HG02870 (cell line): Measurements from ENCODE around the gene TRIO.
"Not testable (repeated sequence)": the region's sequence is repeated elsewhere in the genome, so short reads cannot be mapped to it uniquely, and the experiment has no call there.

ENCODE experiments used
- ATAC-seq: cut with Tn5 transposase; IDR thresholded peaks from one replicate; pipeline ENCODE4 v1.9.1; 2021; ENCODE audit warnings: mild to moderate bottlenecking, moderate library complexity; ENCODE audit not compliant: unreplicated experiment

The TRIO gene

DNA sequence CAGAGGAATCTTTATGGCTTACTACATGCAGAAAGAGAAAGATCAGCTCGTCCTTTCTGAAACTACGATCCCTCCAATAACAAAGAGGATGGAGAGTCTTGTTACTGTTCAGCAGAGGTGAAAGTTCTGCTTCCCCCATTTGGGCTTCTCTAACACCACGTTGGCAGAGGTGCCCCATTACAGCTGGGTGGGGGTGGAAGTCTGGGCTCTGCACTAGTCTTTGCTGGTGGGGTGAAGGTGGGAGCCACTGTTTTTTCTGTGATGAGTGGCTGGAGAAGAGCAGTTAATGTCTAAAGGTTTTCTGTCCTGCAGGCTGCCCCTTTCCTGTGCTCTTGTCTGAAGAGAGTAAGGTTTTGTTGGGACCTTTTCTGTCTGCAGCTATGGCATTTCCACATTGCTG, 373.8 kb downstream of the TRIO start:
- ATAC-seq = no peak

DNA sequence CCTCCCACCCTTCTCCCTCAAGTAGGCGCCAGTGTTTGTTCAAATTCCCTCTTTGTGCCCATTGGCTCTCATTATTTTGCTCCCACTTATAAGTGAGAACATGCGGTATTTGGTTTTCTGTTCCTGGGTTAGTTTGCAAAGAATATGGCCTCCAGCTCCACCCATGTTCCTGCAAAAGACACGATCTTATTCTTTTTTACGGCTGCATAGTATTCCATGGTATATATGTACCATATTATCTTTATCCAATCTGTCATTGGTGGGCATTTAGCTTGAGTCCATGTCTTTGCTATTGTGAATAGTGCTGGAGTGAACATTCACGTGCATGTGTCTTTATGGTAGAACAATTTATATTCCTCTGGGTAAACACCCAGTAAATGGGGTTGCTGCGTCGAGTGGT, 375.5 kb downstream of the TRIO start:
- ATAC-seq = no peak

DNA sequence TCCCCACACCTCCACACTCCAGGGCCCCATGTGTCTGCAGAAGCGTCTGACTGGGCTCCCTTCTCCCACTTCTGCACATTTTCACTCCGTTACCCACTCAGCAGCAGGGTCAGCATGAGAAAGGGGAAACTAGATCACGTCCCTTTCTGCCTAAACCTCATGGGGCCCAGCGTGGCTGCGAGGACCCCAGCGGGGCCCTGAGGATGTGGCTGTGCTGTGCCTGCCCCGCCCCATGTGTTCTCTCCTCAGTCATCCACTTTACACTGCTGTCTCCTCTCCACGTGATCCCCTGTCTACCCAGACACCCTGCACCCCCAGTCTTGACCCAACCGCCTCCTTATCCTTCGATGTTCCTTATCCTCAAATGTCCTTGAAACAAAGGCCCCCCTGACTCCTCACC, 378.6 kb downstream of the TRIO start:
- ATAC-seq = no peak

DNA sequence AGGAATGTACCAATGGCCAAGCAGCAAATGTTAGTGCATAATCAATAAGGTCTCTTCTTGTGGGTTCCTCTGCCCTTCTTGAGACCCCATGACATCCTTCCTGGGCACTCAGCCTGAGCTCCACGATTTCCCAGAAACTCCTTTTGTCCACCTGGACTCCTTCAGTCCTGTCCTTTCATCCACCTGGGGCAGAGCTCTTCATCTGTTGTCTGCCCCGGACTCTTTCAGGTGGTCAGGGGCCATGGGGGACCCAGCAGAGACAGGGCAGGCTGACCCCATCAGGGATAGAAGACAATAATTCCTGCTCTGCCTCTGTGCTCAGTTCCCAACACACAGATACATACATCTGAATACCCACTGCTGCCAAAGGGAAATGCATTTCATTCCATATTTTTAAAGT, 379.6 kb downstream of the TRIO start:
- no peak for ATAC-seq

DNA sequence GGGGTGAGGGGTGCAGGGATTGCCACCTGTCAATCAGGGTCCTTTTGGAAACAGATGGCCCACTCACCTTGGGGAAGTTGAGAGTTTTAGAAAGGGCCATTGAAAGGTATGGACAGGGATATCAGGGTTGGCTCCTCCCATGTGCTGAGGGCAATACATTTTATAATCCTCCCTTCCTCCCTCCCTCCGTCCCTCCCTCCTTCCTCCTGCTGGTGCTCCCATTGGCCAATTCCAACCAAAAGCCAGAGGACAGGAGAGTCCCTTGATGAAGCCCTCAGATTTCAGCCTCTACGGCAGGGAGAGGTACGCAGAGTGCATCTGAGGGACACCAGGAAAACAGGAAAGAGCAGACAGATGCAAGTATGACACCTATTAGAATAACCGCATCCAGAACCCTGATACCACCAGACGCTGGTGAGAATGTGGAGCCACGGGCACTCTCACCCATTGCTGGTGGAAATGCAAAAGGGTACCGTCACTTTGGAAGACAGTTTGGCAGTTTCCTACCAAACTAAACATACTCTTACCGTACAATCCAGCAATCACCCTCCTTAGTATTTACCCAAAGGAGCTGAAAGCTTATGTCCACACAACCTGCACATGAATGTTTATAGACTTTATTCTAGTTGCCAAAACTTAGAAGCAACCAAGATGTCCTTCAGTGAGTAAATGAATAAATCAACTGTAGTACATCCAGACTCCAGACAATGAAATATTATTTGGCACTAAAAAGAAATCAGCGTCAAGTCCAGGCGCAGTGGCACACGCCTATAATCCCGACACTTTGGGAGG, 380.3 kb downstream of the TRIO start:
- no peak for ATAC-seq

DNA sequence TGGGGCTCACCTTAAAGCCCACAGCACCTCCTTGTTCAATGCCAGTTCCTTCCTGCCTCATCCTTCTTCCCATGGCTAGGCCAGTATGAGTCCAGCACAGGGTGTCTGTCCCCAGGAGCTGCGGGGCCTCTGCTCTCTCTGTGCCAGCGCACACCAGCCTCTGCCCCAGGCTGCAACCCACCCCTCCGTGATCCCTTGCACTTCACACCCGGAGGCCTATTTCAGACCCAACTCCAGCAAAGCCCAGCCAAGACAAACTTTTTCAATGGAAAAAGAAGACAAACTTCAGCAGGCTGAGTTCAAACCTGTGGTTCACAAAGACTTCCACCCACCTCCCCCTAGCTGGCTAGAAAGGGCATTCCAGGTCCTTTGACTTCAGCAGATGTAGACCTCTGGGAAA, 382.3 kb downstream of the TRIO start:
- ATAC-seq = no peak

DNA sequence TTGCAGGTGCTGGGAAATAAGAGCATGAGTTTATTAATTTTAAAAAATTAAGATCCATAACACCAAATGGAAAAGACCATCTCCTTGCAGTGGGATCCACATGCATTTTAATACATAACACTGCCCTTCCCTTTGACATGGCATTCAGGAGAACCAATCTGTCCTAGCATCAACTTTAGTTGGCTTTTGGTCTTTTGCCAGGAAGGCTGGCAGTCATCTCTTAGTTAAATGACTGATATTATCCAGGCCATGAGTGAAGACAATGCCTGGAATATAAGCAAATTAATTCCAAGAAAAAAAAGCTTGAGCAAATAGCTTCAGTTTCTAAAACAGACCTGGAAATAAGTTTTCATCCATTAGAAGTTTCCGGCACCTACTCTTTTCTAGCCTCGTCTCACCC, 383.4 kb downstream of the TRIO start:
- no peak for ATAC-seq

DNA sequence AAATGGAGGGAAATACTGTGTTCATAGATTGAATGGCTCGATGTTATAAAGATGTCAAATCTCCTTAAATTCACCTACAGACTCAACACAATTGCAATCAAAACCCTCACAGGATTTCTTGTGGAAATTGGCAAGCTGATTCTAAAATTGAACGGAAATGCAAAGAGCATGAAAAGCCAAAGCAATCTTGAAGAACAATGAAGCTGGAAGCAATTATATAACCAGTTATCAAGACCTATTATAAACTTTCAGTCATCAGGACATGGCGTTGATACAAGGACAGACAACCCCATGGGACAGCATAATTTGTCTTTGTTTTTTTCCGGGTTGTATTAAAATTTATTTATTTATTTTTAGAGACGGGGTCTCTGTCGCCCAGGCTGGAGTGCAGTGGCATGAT, 385.0 kb downstream of the TRIO start:
- ATAC-seq = no peak

DNA sequence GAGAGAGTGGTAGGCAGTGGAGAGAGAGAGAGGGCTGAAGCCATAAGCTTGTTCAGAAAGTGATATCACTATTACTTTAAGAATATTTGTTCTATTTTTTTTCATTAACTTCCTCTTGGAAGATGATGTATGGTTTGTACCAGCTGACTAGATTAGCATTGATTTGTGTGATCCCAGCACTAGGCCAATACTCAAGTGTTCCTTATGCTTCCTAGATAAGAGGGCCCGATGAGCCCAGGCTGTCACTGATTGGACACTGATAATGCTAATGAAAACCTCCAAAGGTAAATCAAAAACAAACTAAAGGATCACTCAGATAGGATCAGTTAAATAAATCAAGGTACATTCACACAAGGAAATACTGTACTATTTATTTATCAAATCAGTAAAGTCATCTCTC, 385.8 kb downstream of the TRIO start:
- ATAC-seq = no peak

DNA sequence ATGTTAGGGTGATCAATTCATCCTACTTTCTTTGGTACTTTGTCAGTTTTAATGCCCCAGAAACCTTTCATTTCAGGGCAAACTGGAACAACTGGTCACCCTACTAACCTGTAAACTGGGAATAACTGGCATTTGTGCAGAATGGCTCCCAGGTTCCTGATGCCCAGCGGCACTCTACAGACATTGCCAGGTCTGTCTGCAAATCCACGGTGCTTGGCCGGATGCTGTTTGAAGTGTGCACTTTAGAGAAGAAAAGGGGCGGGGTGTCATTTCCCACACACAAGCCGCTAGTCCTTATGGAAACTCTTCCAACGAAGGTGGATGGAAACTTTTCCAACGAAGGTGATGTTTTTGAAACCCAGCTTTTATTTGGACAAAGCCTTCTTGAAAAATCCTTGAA, 388.5 kb downstream of the TRIO start:
- no peak for ATAC-seq

DNA sequence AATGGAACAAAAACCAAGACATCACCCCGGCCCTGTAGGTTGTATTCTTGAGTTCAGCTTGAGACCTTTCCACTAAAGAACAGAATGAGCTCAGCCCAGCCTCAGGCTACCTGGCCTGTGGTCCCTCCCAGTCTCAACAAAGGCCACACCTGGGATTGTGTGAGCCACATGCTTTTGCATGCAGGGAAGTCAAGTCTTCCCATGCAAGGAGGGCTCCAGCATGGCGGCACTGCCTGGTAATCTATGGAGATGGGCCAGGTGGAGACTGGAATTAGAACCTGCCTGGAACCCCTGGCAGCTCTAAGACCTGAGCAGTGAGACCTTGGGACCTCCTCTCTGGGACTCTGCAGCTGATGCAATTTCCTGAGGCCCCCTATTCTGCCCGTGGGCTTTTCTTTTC, 389.0 kb downstream of the TRIO start:
- ATAC-seq = no peak

DNA sequence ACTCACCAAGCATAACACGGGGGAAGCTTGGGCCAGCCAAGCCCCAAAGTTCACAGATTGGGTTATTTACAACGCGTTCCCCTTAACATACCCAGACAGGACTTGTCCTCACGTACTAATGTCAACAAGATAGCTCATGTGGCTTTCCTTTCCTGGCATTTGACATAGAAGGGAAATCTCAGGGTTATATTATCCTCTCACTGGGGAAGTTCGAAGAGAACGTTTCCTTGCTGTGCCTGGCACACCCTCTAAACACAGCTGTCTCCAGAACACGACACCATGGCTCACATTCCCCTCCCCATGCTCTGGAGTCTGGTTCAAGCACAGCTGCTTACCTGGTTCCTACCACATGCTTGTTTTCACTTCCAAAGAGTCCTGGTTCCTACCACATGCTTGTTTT, 391.6 kb downstream of the TRIO start:
- no peak for ATAC-seq

DNA sequence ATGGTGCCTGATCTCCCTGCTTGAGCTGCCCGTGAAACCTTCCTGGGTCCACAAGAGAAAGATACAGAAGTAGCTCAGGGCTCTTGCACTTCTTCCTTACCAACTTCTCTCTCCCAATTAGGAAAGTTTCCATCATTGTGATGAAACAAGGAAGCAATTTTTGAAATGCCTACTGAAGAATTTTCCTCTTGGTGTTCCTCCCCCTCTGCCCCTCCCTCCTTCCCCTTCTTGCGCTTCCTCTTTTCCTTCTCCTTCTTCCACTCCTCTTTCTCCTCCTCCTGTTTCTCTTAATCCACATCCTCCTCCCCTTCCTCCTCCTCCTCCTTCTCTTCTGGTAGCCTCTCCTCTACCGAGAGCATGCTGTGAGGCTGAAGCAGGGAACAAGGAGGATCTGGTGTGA, 402.2 kb downstream of the TRIO start:
- ATAC-seq = no peak

DNA sequence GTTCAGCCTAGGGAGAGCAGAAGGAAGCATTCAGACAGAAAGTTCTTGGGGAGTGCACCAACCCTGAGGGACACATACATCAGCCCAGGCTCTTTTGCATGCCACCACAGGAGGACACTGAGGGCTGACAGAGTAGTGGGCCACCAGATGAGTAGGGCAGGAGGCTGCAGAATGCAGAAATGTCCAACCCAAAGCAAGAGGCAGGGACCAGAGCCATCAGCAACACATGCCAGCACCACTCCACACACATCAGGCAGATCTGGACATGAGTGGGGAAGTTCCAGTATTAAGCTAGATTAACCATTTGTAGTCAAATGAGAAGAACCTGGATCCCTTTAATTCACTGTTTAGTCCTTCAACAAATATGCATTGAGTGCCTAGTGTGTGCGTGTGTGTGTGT, 402.7 kb downstream of the TRIO start:
- ATAC-seq = no peak

DNA sequence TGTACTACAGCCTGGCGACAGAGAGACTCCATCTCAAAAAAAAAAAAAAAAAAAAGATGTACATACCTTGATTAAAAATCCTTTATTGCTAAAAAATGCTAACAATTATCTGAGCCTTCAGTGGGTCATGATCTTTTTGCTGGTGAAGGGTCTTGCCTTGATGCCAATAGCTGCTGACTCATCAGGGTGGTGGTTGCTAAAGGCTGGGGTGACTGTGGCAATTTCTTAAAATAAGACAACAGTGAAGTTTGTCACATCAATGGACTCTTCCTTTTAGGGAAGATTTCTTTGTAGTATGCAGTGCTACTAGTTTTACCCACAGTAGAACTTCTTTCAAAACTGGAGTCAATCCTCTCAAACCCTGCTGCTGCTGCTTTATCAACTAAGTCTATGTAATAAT, 404.5 kb downstream of the TRIO start:
- ATAC-seq = no peak

DNA sequence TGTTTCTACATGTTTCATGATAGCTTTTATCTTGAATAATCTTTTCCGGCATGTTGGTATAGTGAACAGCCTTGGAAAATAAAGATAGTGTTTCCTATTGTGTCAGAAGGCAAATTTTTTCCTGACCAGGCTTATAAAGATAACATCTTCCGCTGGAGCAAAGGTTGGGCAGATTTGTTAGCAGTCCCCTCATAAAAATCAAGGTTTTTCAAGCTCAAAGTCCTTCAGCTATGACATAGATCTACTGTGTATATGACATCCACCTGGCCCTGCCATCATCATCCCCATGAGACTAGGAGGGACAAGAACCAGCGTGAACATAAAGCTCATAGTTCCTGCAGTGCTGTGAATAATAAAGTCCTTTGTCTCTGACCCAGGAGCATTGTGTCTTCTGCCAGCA, 408.1 kb downstream of the TRIO start:
- no peak for ATAC-seq

DNA sequence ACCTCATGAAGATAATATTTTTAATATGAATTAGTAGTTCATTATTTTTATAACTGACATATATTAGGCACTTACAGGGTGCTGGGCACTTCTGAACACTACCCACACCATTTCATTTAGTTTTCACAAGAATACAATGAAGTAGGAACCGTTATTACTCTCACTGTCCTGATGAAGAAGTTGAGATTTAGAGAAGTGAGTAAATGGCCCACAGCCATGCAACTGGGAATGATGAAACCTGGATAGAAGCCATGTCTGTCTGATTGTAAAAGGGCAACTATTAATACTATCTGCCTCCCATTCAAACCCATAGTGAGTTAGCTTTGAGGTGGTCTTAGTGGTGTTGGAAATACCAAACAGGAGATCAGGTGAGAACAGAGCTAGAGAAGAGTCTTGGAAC, 408.9 kb downstream of the TRIO start:
- no peak for ATAC-seq

DNA sequence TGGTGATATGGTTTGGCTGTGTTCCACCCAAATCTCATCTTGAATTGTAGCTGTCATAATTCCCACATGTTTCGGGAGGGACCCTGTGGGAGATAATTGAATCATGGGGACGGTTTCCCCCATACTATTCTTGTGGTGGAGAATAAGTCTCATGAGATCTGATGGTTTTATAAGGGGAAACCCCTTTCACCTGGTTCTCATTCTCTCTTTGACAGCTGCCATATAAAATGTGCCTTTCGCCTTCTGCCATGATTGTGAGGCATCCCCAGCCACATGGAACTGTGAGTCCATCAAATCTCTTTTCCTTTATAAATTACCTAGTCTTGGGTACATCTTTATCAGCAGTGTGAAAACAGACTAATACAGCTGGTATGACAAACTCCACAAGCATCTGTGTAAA, 411.1 kb downstream of the TRIO start:
- not testable (repeated sequence) for ATAC-seq

DNA sequence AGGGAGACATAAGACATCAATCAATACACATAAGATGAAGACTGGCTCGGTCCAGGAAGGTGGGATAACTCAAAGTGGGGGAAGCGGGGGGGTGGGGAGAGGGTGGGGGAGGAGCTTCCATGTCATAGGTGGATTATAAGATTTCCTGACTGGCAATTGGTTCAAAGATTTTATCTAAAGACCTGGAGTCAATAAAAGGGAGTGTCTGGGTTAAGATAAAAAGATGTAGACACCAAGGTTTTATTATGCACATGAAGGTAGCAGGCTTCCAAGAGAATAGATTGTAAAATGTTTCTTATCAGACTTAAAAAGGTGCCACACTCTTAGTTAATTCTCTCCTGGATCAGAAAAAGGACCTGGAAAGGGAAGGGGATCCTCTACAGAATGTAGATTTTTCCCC, 412.9 kb downstream of the TRIO start:
- ATAC-seq = no peak

DNA sequence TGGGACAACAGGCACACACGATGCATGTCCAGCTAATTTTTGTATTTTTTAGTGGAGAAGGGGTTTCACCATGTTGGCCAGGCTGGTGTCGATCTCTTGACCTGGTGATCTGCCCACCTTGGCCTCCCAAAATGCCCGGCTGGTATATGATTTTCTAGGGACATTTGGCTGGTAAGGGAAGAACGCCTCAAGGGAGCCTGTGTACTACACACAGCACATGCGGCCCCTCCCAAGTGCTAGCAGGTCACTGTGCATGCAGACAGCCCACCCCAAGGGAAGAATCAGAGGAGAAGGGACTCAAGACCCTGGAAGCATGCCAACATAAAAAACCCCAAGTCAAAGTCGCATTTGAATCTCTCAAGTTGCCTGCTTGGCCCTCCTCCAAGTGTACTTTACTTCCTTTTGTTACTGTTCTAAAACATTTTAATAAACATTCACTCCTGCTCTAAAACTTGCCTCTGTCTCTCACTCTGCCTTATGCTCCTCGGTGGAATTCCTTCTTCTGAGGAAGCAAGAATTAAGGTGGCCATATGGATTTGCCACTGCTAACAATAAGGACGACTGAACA, 414.1 kb downstream of the TRIO start:
- ATAC-seq = no peak

DNA sequence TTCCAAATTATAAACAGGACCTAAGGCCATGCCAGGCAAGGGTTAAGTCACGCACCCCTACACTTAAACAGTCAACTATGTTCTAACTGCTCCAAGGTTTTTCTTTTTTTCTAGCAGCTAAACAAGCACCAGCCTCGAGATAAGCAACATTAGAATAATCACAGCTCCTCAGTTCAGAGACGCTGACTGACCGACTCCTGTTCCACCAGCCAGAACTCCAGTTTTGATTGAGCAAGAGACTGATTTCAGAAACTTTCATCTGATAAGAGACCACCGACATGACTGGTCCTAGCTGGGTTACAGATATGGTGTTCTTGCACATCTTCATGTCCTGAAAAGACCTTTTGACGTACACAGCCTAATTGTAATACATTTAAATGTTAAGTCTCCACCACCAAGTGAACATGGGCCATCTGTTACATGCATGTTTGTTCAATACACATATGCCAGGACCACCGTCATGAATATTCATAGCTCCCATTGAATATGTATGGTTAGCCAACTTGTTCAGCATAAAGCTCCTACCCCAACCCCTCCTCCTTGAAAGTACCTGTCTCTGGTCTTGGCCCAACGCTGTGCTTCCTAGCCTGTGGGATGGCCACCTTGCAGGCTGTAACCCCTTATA, 414.8 kb downstream of the TRIO start:
- ATAC-seq = no peak
